ENCODE results near the gene DOLPP1.

GRCh38 chr9:129080298-129080600 is 662 bp upstream of the DOLPP1 start:
- TF ChIP-seq POLR2A (IDR thresholded peaks at IDR 0.05) (no peak), CTCF (IDR thresholded peaks at IDR 0.05) (no peak)

Data from esophagus squamous epithelium (tissue), 4 donors.